K562 (cell line): Measurements from ENCODE around the gene SMCO1. TPM values are rescaled to one million over a fixed set of nuclear protein-coding genes. Genes with fewer than 3 reads are reported as not detected.

ENCODE experiments used
- ARNT ChIP-seq, 2 experiments: fragments of 450-650 bp; IDR thresholded peaks; 2 replicates each; pipeline ENCODE4 v1.6.1; 2016; ENCODE audit warnings: mild to moderate bottlenecking in 1 of 2
- CLOCK ChIP-seq: fragments of 250-450 bp; sonication (Bioruptor Pico); IDR thresholded peaks from 2 replicates; pipeline ENCODE4 v1.4.0; 2020; ENCODE audit warnings: mild to moderate bottlenecking, moderate library complexity, borderline replicate concordance
- EGR1 ChIP-seq: fragments of 450-650 bp; conservative IDR thresholded peaks from 2 replicates; pipeline ENCODE4 v1.6.1; 2017; ENCODE audit warnings: mild to moderate bottlenecking
- GTF3C2 ChIP-seq: IDR thresholded peaks from 3 replicates; pipeline ENCODE4 v1.6.1; 2011; ENCODE audit warnings: borderline replicate concordance, mild to moderate bottlenecking, moderate library complexity; ENCODE audit not compliant: insufficient read length; ENCODE audit errors: extremely low read depth
- HNRNPL ChIP-seq: fragments of 200-400 bp; formaldehyde crosslinking; IDR thresholded peaks from 2 replicates; pipeline ENCODE4 v1.6.1; 2017; ENCODE audit warnings: low read depth, mild to moderate bottlenecking, low read length
- L3MBTL2 ChIP-seq: fragments of 450-650 bp; IDR thresholded peaks from 2 replicates; pipeline ENCODE4 v1.6.1; 2016; ENCODE audit warnings: mild to moderate bottlenecking, moderate library complexity
- NFE2 ChIP-seq: IDR thresholded peaks from 2 replicates; pipeline ENCODE4 v1.6.1; 2014; ENCODE audit warnings: antibody characterized with exemption, low read depth
- NFIX ChIP-seq: fragments of 250-450 bp; sonication (Bioruptor Pico); IDR thresholded peaks from 2 replicates; pipeline ENCODE4 v1.4.0; 2020; ENCODE audit warnings: low read depth, mild to moderate bottlenecking, moderate library complexity
- PYGO2 ChIP-seq: fragments of 450-650 bp; IDR thresholded peaks from 2 replicates; pipeline ENCODE4 v1.6.1; 2016; ENCODE audit warnings: mild to moderate bottlenecking, missing genetic modification characterization, moderate library complexity, missing compliant biosample characterization
- SIX5 ChIP-seq, 2 experiments: IDR thresholded peaks; 2 replicates each; pipeline ENCODE4 v1.6.1; 2011; ENCODE audit warnings: low read length in 2 of 2, borderline replicate concordance in 1 of 2, low read depth in 1 of 2, mild to moderate bottlenecking in 1 of 2, moderate library complexity in 1 of 2; ENCODE audit not compliant: insufficient read depth in 1 of 2
- SMARCA4 ChIP-seq: fragments of 450-650 bp; IDR thresholded peaks from 2 replicates; pipeline ENCODE4 v1.6.1; 2016
- ZBTB9 ChIP-seq: fragments of 450-650 bp; formaldehyde crosslinking; IDR thresholded peaks from 2 replicates; pipeline ENCODE4 v1.4.0; 2020; ENCODE audit warnings: mild to moderate bottlenecking, moderate library complexity
- ZNF175 ChIP-seq: fragments of 200-800 bp; sonication (Bioruptor generic); IDR thresholded peaks from 2 replicates; pipeline ENCODE4 v1.6.1; 2016; ENCODE audit warnings: low read depth, mild to moderate bottlenecking, missing genetic modification characterization, missing compliant biosample characterization
- ZNF316 ChIP-seq: fragments of 450-650 bp; IDR thresholded peaks from 2 replicates; pipeline ENCODE4 v1.6.1; 2016
- ZNF431 ChIP-seq: sonication (generic); formaldehyde crosslinking; IDR thresholded peaks from 2 replicates; pipeline ENCODE4 v1.8.0; 2022; ENCODE audit warnings: mild to moderate bottlenecking, missing genetic modification reagents
- ZNF766 ChIP-seq: fragments of 200-800 bp; sonication (Bioruptor generic); conservative IDR thresholded peaks from 2 replicates; pipeline ENCODE4 v1.6.1; 2016; ENCODE audit warnings: missing genetic modification characterization, missing compliant biosample characterization
- polyA plus RNA-seq, 8 experiments: library from polyadenylated mRNA; depleted of rRNA in 4 of 8; stranded (reverse) in 5 of 8; unstranded in 3 of 8; fragments of >200 nt; fragmentation: Nextera tagmentation in 2 of 8; fragmentation: Illumina TruSeq in 1 of 8; extraction: Ambion mirVana in 2 of 8; extraction: Trizol in 1 of 8; gene quantifications; 2 replicates each; pipeline versions ENCODE4 v1.2.1 to v1.2.3, GENCODE V29; 2011 to 2014; ENCODE audit warnings: inconsistent platforms in 1 of 8, missing spikeins in 1 of 8
- total RNA-seq, 7 experiments: library from RNA; depleted of rRNA in 6 of 7; stranded (reverse); fragments of >200 nt in 6 of 7; fragmentation: Illumina TruSeq in 2 of 7; extraction: Trizol in 2 of 7; gene quantifications; 2 replicates each; pipeline versions ENCODE4 v1.2.1 to v1.2.3, GENCODE V29; 2011 to 2021; ENCODE audit warnings: low replicate concordance in 1 of 7

The SMCO1 gene
- total and polyA plus RNA-seq, 9 of the 15 experiments (the other 6 are each of a cell fraction or from before 2014, with no cell fraction given) = 0.05 to 0.35 (median 0.12) TPM; not detected in 5

- TF ChIP-seq ZBTB9 (CRISPR knock-in tag) (no peak), ZNF766 (CRISPR knock-in tag) (no peak), HNRNPL (no peak), SIX5 (IDR thresholded peaks at IDR 0.05; ENCODE audit: borderline replicate concordance in 1 of 2, insufficient read depth in 1 of 2, low read depth in 1 of 2, low read length in 2 of 2) (no peak), ZNF175 (CRISPR knock-in tag) (no peak), ZNF431 (CRISPR knock-in tag) (no peak), NFE2 (peak; percentile 46), GTF3C2 (no peak), SMARCA4 (no peak), CLOCK (CRISPR knock-in tag) (no peak), ZNF316 (no peak), L3MBTL2 (no peak), PYGO2 (tag) (no peak), NFIX (CRISPR knock-in tag) (no peak), ARNT (IDR thresholded peaks at IDR 0.05) (0 out of 4 replicates have a peak, but pooled peaks of 1 of the 2 experiments have one; percentile 25), EGR1 (peak; percentile 94)
Observed at GRCh38 chr3:196499807-196500524, 15.2 kb downstream of the SMCO1 start (continued).
